H9 (cell line): ENCODE data around the gene FOXO6. TPM values are rescaled to one million over a fixed set of nuclear protein-coding genes. Genes with fewer than 3 reads are reported as not detected.

Experiments
- DNase-seq: peaks from one replicate; pipeline ENCODE4 v3.0.0-alpha.2; 2017
- H2AFZ ChIP-seq: one replicate; pipeline ENCODE4 v1.6.1; 2013; ENCODE audit warnings: mild to moderate bottlenecking, low read length, control low read depth, moderate library complexity
- H2AK5ac ChIP-seq: 2 replicates; pipeline ENCODE4 v1.6.1; 2013; ENCODE audit warnings: low read length, control low read depth, mixed read lengths; ENCODE audit not compliant: insufficient read length
- H2BK120ac ChIP-seq: one replicate; pipeline ENCODE4 v1.6.1; 2013; ENCODE audit warnings: low read depth, mild to moderate bottlenecking, low read length, control low read depth, inconsistent platforms; ENCODE audit not compliant: poor library complexity, severe bottlenecking
- H2BK12ac ChIP-seq: 2 replicates; pipeline ENCODE4 v1.6.1; 2013; ENCODE audit warnings: low read length, control low read depth, mixed read lengths, low read depth; ENCODE audit not compliant: insufficient read length
- H2BK15ac ChIP-seq: 2 replicates; pipeline ENCODE4 v1.6.1; 2013; ENCODE audit warnings: low read depth, low read length, control low read depth
- H2BK20ac ChIP-seq: one replicate; pipeline ENCODE4 v1.6.1; 2013; ENCODE audit warnings: low read depth, mild to moderate bottlenecking, low read length, control low read depth, inconsistent platforms; ENCODE audit not compliant: poor library complexity, severe bottlenecking
- H2BK5ac ChIP-seq: 2 replicates; pipeline ENCODE4 v1.6.1; 2013; ENCODE audit warnings: low read length, control low read depth, mixed read lengths; ENCODE audit not compliant: insufficient read length
- H3K14ac ChIP-seq: 2 replicates; pipeline ENCODE4 v1.6.1; 2013; ENCODE audit warnings: low read length, control low read depth; ENCODE audit not compliant: insufficient read depth
- H3K18ac ChIP-seq: 2 replicates; pipeline ENCODE4 v1.6.1; 2013; ENCODE audit warnings: low read depth, mild to moderate bottlenecking, mixed read lengths, low read length, control low read depth; ENCODE audit not compliant: insufficient read length
- H3K23ac ChIP-seq: 2 replicates; pipeline ENCODE4 v1.6.1; 2013; ENCODE audit warnings: low read length, control low read depth, mixed read lengths, low read depth; ENCODE audit not compliant: insufficient read length
- H3K23me2 ChIP-seq: 2 replicates; pipeline ENCODE4 v1.6.1; 2013; ENCODE audit warnings: low read depth, mild to moderate bottlenecking, mixed read lengths, low read length, control low read depth; ENCODE audit not compliant: insufficient read length, poor library complexity, severe bottlenecking
- H3K27ac ChIP-seq: 2 replicates; pipeline ENCODE4 v1.5.1; 2013; ENCODE audit warnings: low read length, control low read depth, mixed read lengths, low read depth; ENCODE audit not compliant: insufficient read length
- H3K27me3 ChIP-seq: 2 replicates; pipeline ENCODE4 v1.6.1; 2013; ENCODE audit warnings: low read length, control low read depth, inconsistent platforms; ENCODE audit not compliant: insufficient read depth
- H3K4ac ChIP-seq: 2 replicates; pipeline ENCODE4 v1.6.1; 2013; ENCODE audit warnings: low read depth, mild to moderate bottlenecking, control low read depth, inconsistent platforms, low read length, moderate library complexity
- H3K4me1 ChIP-seq: 2 replicates; pipeline ENCODE4 v1.6.1; 2013; ENCODE audit warnings: low read length, control low read depth, inconsistent platforms; ENCODE audit not compliant: insufficient read depth
- H3K4me2 ChIP-seq: 2 replicates; pipeline ENCODE4 v1.6.1; 2013; ENCODE audit warnings: low read length, control low read depth, mixed read lengths; ENCODE audit not compliant: insufficient read length, insufficient read depth
- H3K56ac ChIP-seq: 2 replicates; pipeline ENCODE4 v1.6.1; 2013; ENCODE audit warnings: low read depth, mild to moderate bottlenecking, mixed read lengths, low read length, control low read depth; ENCODE audit not compliant: insufficient read length
- H3K79me1 ChIP-seq: 2 replicates; pipeline ENCODE4 v1.6.1; 2013; ENCODE audit warnings: low read depth, mild to moderate bottlenecking, moderate library complexity, low read length, control low read depth, inconsistent platforms; ENCODE audit not compliant: insufficient read depth, poor library complexity, severe bottlenecking
- H3K79me2 ChIP-seq: 2 replicates; pipeline ENCODE4 v1.6.1; 2013; ENCODE audit warnings: low read length, control low read depth, inconsistent platforms; ENCODE audit not compliant: insufficient read depth
- H3K9ac ChIP-seq: 2 replicates; pipeline ENCODE4 v1.6.1; 2013; ENCODE audit warnings: low read length, control low read depth, mixed read lengths; ENCODE audit not compliant: insufficient read length; ENCODE audit errors: extremely low read depth
- H3K9me3 ChIP-seq: one replicate; pipeline ENCODE4 v1.6.1; 2013; ENCODE audit warnings: low read depth, low read length, inconsistent platforms; ENCODE audit not compliant: control insufficient read depth
- H3T11ph ChIP-seq: one replicate; pipeline ENCODE4 v1.6.1; 2013; ENCODE audit warnings: mild to moderate bottlenecking, low read length, control low read depth, inconsistent platforms
- H4K20me1 ChIP-seq: one replicate; pipeline ENCODE4 v1.6.1; 2013; ENCODE audit not compliant: control insufficient read depth, insufficient read length, insufficient read depth
- H4K5ac ChIP-seq: 2 replicates; pipeline ENCODE4 v1.6.1; 2013; ENCODE audit warnings: low read depth, mild to moderate bottlenecking, mixed read lengths, low read length, control low read depth; ENCODE audit not compliant: insufficient read length
- H4K8ac ChIP-seq: replicated peaks from 2 replicates; pipeline ENCODE4 v1.6.1; 2013; ENCODE audit warnings: low read length, control low read depth, mixed read lengths, low read depth; ENCODE audit not compliant: insufficient read length
- H4K91ac ChIP-seq: 2 replicates; pipeline ENCODE4 v1.6.1; 2013; ENCODE audit warnings: low read depth, mild to moderate bottlenecking, moderate library complexity, mixed read lengths, low read length, control low read depth; ENCODE audit not compliant: insufficient read length
- H3K27ac Mint-ChIP-seq, 3 experiments: 2 replicates in 2 of 3; 3 replicates in 1 of 3; pipeline ENCODE4 v1.8.0; 2020 to 2021; ENCODE audit warnings: mixed read lengths in 3 of 3, mild to moderate bottlenecking in 1 of 3, moderate library complexity in 1 of 3
- H3K27me3 Mint-ChIP-seq: 2 replicates; pipeline ENCODE4 v1.8.0; 2021; ENCODE audit warnings: low read depth, mild to moderate bottlenecking, moderate library complexity, mixed read lengths
- H3K36me3 Mint-ChIP-seq, 3 experiments: 2 replicates in 2 of 3; 3 replicates in 1 of 3; pipeline ENCODE4 v1.8.0; 2020 to 2021; ENCODE audit warnings: low read depth in 3 of 3, mixed read lengths in 3 of 3; ENCODE audit not compliant: insufficient read depth in 1 of 3
- H3K4me1 Mint-ChIP-seq, 2 experiments: 2 replicates each; pipeline ENCODE4 v1.8.0; 2020; ENCODE audit warnings: mixed read lengths in 2 of 2
- H3K4me3 Mint-ChIP-seq, 2 experiments: 2 replicates in 1 of 2; 3 replicates in 1 of 2; pipeline ENCODE4 v1.8.0; 2020 to 2021; ENCODE audit warnings: mild to moderate bottlenecking in 2 of 2, mixed read lengths in 2 of 2, moderate library complexity in 1 of 2
- H3K9me3 Mint-ChIP-seq, 2 experiments: 2 replicates in 1 of 2; 3 replicates in 1 of 2; pipeline ENCODE4 v1.8.0; 2020; ENCODE audit warnings: mild to moderate bottlenecking in 2 of 2, mixed read lengths in 2 of 2, moderate library complexity in 1 of 2
- WGBS: extraction: QIAGEN DNeasy Blood & Tissue Kit; methylation state at CpG from one replicate; pipeline ENCODE4 v1.1.7; 2013; ENCODE audit warnings: missing lambda C conversion rate, low lambda C conversion rate, mixed read lengths; ENCODE audit not compliant: insufficient read length; ENCODE audit errors: extremely low coverage; 5-methylcytosine and 5-hydroxymethylcytosine counted together
- total RNA-seq: library from RNA; stranded (reverse); gene quantifications from 2 replicates; pipeline ENCODE4 v1.2.1, GENCODE V29; 2021
- TF ChIP-seq, protein P1 (sequence below): fragments of 200-600 bp; sonication (generic); conservative IDR thresholded peaks from 3 replicates; pipeline ENCODE4 v1.8.0; 2021; ENCODE audit warnings: antibody characterized with exemption, mild to moderate bottlenecking

The FOXO6 gene
- total RNA-seq, 1 experiment from 2014 or later = 0.83 TPM

DNA sequence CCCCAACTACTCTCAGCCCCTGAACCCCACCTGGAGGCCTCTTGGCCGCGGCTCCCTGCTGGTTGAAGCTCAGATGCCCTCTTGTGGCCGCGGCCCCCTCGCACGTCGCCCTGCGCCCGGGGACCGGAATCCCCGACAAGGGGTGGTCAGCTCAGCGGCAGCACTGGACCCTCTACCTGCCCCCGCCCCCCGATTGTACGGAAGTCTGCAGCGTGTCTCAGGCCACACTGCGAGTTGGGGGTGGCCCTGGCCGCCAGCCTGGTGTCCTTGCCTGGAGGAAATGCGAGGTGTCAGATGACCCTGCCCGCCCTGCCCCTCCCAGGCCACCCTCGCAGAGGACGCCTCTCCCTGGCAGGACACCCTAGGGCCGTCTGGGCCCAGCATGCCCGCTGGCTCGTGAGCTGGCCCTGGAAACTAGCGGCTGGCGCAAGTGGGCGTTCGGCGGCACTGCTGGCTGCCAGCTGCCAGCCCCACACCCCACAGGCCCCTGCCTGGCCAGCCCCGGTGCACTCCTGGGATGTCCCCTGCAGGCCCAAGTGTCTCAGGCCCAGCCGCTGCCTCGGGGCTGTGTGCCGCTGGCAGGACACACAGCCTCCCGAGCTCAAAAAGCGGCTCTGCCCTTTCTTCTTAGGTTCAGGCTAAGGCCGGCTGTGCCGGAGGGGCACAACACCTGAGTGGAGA is 62.4 kb downstream of the FOXO6 start:
- H3K23ac ChIP-seq = no peak overlapping the region
- H3K4me3 Mint-ChIP-seq = no peak overlapping the region
- no peaks in the 10 kb centered on the region for H4K20me1 ChIP-seq
- H3K4ac ChIP-seq = no peak overlapping the region
- no peak overlapping the region for H4K91ac ChIP-seq
- TF ChIP-seq, protein P1, sequence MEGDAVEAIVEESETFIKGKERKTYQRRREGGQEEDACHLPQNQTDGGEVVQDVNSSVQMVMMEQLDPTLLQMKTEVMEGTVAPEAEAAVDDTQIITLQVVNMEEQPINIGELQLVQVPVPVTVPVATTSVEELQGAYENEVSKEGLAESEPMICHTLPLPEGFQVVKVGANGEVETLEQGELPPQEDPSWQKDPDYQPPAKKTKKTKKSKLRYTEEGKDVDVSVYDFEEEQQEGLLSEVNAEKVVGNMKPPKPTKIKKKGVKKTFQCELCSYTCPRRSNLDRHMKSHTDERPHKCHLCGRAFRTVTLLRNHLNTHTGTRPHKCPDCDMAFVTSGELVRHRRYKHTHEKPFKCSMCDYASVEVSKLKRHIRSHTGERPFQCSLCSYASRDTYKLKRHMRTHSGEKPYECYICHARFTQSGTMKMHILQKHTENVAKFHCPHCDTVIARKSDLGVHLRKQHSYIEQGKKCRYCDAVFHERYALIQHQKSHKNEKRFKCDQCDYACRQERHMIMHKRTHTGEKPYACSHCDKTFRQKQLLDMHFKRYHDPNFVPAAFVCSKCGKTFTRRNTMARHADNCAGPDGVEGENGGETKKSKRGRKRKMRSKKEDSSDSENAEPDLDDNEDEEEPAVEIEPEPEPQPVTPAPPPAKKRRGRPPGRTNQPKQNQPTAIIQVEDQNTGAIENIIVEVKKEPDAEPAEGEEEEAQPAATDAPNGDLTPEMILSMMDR = peak; percentile 64
- H2BK120ac ChIP-seq = no peak overlapping the region
- peaks cover 6% of the 10 kb centered on the region for H3K27me3 Mint-ChIP-seq
- no peak overlapping the region for H4K8ac ChIP-seq
- H3K4me1 ChIP-seq = no peaks in the 10 kb centered on the region
- no peak overlapping the region for H3T11ph ChIP-seq
- H3K27ac Mint-ChIP-seq = peak overlapping the region in 1 of 3 experiments; percentile 91; a peak in 2 of 7 replicates
- no peak overlapping the region for H2BK12ac ChIP-seq
- no peaks in the 10 kb centered on the region for H3K27me3 ChIP-seq
- no peaks in the 10 kb centered on the region for H3K79me1 ChIP-seq
- no peak overlapping the region for H2AK5ac ChIP-seq
- no CpG with 5 or more reads among the region's 38 CpGs for WGBS
- peaks cover 2 to 11% of the 10 kb centered on the region in 2 experiments for H3K4me1 Mint-ChIP-seq
- no peaks in the 10 kb centered on the region for H3K23me2 ChIP-seq
- no peak overlapping the region for H3K18ac ChIP-seq
- H3K4me2 ChIP-seq = no peak overlapping the region
- H3K36me3 Mint-ChIP-seq = no peaks in the 10 kb centered on the region
- no peaks in the 10 kb centered on the region for H3K9me3 Mint-ChIP-seq
- H3K9me3 ChIP-seq = no peaks in the 10 kb centered on the region
- H2BK20ac ChIP-seq = no peak overlapping the region
- no peak overlapping the region for H4K5ac ChIP-seq
- H2BK15ac ChIP-seq = no peak overlapping the region
- no peak overlapping the region for H2BK5ac ChIP-seq
- H2AFZ ChIP-seq = no peak overlapping the region
- peak; percentile 73 for DNase-seq
- no peaks in the 10 kb centered on the region for H3K79me2 ChIP-seq
- no peak overlapping the region for H3K14ac ChIP-seq
- no peak overlapping the region for H3K56ac ChIP-seq
- no peak overlapping the region for H3K27ac ChIP-seq
- H3K9ac ChIP-seq = no peak overlapping the region
